Measurements from ENCODE around the gene BCL11A. TPM values are rescaled to one million over a fixed set of nuclear protein-coding genes. Genes with fewer than 3 reads are reported as not detected.

Gene BCL11A
- total RNA-seq, 1 donor from 2014 or later = 10.7 TPM

DNA sequence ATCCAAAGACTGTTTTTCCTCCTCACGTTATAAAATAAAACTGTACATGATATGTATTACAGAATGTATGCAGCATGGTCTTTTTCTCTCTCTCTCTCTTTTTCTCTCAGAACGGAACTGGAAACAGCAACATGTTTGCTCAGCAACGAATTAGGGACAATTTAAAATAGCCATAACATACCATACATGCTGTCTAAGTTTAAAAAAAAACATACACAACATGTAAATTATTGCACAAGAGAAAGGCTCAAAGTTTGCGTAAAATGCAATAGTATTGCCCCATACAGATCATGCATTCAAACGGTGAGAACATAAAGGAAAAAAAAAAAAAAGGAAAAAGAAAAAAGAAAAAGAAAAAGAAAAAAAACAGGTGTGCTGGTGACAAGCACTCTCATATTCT is 93.6 kb downstream of the BCL11A start:
- DNase-seq (ENCODE audit: extremely low spot score, unreplicated experiment) = no peak
- Mint-ChIP-seq H3K27me3 (ENCODE audit: unreplicated experiment) (no peaks in the 10 kb centered on the region), H3K4me1 (ENCODE audit: unreplicated experiment) (peaks cover 7% of the 10 kb centered on the region), H3K36me3 (ENCODE audit: unreplicated experiment) (peaks cover 3% of the 10 kb centered on the region), H3K27ac (ENCODE audit: unreplicated experiment) (no peak overlapping the region), H3K4me3 (ENCODE audit: unreplicated experiment) (no peak overlapping the region), H3K9me3 (ENCODE audit: unreplicated experiment) (no peaks in the 10 kb centered on the region)
- TF ChIP-seq CTCF (IDR thresholded peaks at IDR 0.05) = no peak

GRCh38 chr2:60456115-60456770 is 97.2 kb downstream of the BCL11A start:
- Mint-ChIP-seq H3K27ac (ENCODE audit: unreplicated experiment) (no peak overlapping the region), H3K27me3 (ENCODE audit: unreplicated experiment) (no peaks in the 10 kb centered on the region), H3K36me3 (ENCODE audit: unreplicated experiment) (peaks cover under 1% of the 10 kb centered on the region), H3K9me3 (ENCODE audit: unreplicated experiment) (no peaks in the 10 kb centered on the region), H3K4me1 (ENCODE audit: unreplicated experiment) (no peaks in the 10 kb centered on the region), H3K4me3 (ENCODE audit: unreplicated experiment) (no peak overlapping the region)
- peak; percentile 5 for DNase-seq (ENCODE audit: extremely low spot score, unreplicated experiment)
- peak; percentile 6 for TF ChIP-seq CTCF (IDR thresholded peaks at IDR 0.05)

- no peaks in the 10 kb centered on the region for H3K9me3 Mint-ChIP-seq (ENCODE audit: unreplicated experiment)
- H3K27me3 Mint-ChIP-seq (ENCODE audit: unreplicated experiment) = no peaks in the 10 kb centered on the region
- H3K27ac Mint-ChIP-seq (ENCODE audit: unreplicated experiment) = no peak overlapping the region
- peak; percentile 4 for DNase-seq (ENCODE audit: extremely low spot score, unreplicated experiment)
- H3K4me1 Mint-ChIP-seq (ENCODE audit: unreplicated experiment) = no peaks in the 10 kb centered on the region
- no peak for TF ChIP-seq CTCF (IDR thresholded peaks at IDR 0.05)
- H3K36me3 Mint-ChIP-seq (ENCODE audit: unreplicated experiment) = no peaks in the 10 kb centered on the region
- no peak overlapping the region for H3K4me3 Mint-ChIP-seq (ENCODE audit: unreplicated experiment)
These were observed 99.6 kb downstream of the BCL11A start for GRCh38 chr2:60453872-60454271.

- H3K4me3 Mint-ChIP-seq (ENCODE audit: unreplicated experiment) = no peak overlapping the region
- H3K27ac Mint-ChIP-seq (ENCODE audit: unreplicated experiment) = no peak overlapping the region
- DNase-seq (ENCODE audit: extremely low spot score, unreplicated experiment) = peak; percentile 76
- no peak for TF ChIP-seq CTCF (IDR thresholded peaks at IDR 0.05)
- H3K27me3 Mint-ChIP-seq (ENCODE audit: unreplicated experiment) = no peaks in the 10 kb centered on the region
- no peaks in the 10 kb centered on the region for H3K36me3 Mint-ChIP-seq (ENCODE audit: unreplicated experiment)
- H3K4me1 Mint-ChIP-seq (ENCODE audit: unreplicated experiment) = peaks cover 3% of the 10 kb centered on the region
- H3K9me3 Mint-ChIP-seq (ENCODE audit: unreplicated experiment) = no peaks in the 10 kb centered on the region
These were observed 100.2 kb downstream of the BCL11A start for GRCh38 chr2:60453301-60453700.

DNA sequence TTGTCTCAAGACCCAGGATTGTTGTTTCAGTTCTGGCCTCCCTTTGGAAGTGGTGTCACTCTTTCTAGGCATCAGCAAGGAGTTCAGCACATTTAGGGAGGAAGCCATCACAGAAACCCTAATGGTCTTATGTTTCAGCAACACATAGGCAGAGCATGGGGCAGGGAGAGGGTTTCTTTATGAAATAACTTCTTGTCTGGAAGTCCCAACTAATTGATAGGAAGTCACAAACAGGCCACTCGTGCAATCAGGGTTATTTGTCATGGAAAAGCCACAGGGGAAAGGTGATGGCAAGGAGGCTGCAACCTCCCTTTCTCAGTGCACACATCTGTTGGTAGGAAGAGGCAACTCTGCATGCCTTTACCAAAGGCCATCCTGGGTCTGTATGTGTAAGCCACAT is 103.0 kb downstream of the BCL11A start:
- Mint-ChIP-seq H3K4me3 (ENCODE audit: unreplicated experiment) (no peak overlapping the region), H3K27ac (ENCODE audit: unreplicated experiment) (no peak overlapping the region), H3K27me3 (ENCODE audit: unreplicated experiment) (no peaks in the 10 kb centered on the region), H3K9me3 (ENCODE audit: unreplicated experiment) (no peaks in the 10 kb centered on the region), H3K36me3 (ENCODE audit: unreplicated experiment) (no peaks in the 10 kb centered on the region), H3K4me1 (ENCODE audit: unreplicated experiment) (peaks cover 8% of the 10 kb centered on the region)
- TF ChIP-seq CTCF (IDR thresholded peaks at IDR 0.05) = no peak
- no peak for DNase-seq (ENCODE audit: extremely low spot score, unreplicated experiment)

Data from osteocyte (in vitro differentiated cells).